Neural cell (in vitro differentiated cells): ENCODE data around the gene SDC1.

ENCODE experiments used
- EZH2 ChIP-seq: fragments of 200-600, 300-800 bp; shearing (Covaris generic), sonication (generic); IDR thresholded peaks from 2 replicates; pipeline ENCODE4 v1.6.1; 2014; ENCODE audit warnings: antibody characterized with exemption, low read length, borderline replicate concordance, mild to moderate bottlenecking; ENCODE audit not compliant: insufficient read depth, poor library complexity, severe bottlenecking
- POLR2AphosphoS5 ChIP-seq: IDR thresholded peaks from 2 replicates; pipeline ENCODE4 v1.6.1; 2012
- TF ChIP-seq, protein P1 (sequence below): fragments of 450-650 bp; IDR thresholded peaks from 2 replicates; pipeline ENCODE4 v1.5.1; 2014; ENCODE audit warnings: antibody characterized with exemption, mild to moderate bottlenecking, moderate library complexity; ENCODE audit not compliant: poor library complexity, severe bottlenecking

DNA sequence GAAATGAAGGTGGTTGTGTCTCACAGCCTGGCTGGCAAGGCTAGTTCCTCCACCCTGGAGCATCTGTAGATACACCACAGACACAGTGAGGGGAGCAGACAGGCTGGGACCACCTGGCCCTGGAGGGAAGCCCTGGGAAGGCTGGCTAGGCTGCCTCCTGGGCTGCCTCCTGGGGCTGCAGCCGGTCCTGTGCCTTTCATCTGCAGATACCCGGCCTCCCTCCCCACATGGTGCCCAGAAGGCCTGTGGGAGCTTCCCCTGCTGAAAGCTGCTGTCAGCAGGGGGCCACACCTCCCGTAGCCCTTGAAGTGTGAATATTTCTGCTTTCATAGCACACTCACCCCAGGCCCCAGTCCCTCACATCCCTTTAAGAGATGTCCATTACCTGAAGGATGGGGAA lies 37.6 kb downstream of the SDC1 start:
- no peak for TF ChIP-seq EZH2
- TF ChIP-seq, protein P1, sequence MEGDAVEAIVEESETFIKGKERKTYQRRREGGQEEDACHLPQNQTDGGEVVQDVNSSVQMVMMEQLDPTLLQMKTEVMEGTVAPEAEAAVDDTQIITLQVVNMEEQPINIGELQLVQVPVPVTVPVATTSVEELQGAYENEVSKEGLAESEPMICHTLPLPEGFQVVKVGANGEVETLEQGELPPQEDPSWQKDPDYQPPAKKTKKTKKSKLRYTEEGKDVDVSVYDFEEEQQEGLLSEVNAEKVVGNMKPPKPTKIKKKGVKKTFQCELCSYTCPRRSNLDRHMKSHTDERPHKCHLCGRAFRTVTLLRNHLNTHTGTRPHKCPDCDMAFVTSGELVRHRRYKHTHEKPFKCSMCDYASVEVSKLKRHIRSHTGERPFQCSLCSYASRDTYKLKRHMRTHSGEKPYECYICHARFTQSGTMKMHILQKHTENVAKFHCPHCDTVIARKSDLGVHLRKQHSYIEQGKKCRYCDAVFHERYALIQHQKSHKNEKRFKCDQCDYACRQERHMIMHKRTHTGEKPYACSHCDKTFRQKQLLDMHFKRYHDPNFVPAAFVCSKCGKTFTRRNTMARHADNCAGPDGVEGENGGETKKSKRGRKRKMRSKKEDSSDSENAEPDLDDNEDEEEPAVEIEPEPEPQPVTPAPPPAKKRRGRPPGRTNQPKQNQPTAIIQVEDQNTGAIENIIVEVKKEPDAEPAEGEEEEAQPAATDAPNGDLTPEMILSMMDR, result no peak
- no peak for TF ChIP-seq POLR2AphosphoS5
